K562 (cell line): ENCODE measurements around the gene TGFBR3L. TPM values are rescaled to one million over a fixed set of nuclear protein-coding genes. Genes with fewer than 3 reads are reported as not detected.

Source experiments
- CGGBP1 ChIP-seq: fragments of 250-450 bp; sonication (Bioruptor Pico); IDR thresholded peaks from 2 replicates; pipeline ENCODE4 v1.9.0; 2021; ENCODE audit warnings: mild to moderate bottlenecking
- CHD2 ChIP-seq: IDR thresholded peaks from 2 replicates; pipeline ENCODE4 v1.6.1; 2011; ENCODE audit warnings: low read depth, low read length
- ERF ChIP-seq: fragments of 450-650 bp; formaldehyde crosslinking; IDR thresholded peaks from 2 replicates; pipeline ENCODE4 v1.4.0; 2020; ENCODE audit warnings: mild to moderate bottlenecking, mixed read lengths
- FOXM1 ChIP-seq, 2 experiments: fragments of 450-650 bp in 1 of 2; sonication (generic) in 1 of 2; formaldehyde crosslinking in 1 of 2; IDR thresholded peaks; 2 replicates each; pipeline versions ENCODE4 v1.6.1 to v1.9.0; 2017 to 2022; ENCODE audit warnings: low read depth in 2 of 2, mild to moderate bottlenecking in 2 of 2, missing genetic modification reagents in 1 of 2, moderate library complexity in 1 of 2
- FUS ChIP-seq: fragments of 200-400 bp; formaldehyde crosslinking; optimal IDR thresholded peaks from 2 replicates; pipeline ENCODE3; 2017; ENCODE audit warnings: low read depth, low read length
- GTF2E2 ChIP-seq: fragments of 200-800 bp; sonication (Bioruptor generic); IDR thresholded peaks from 2 replicates; pipeline ENCODE4 v1.6.1; 2016; ENCODE audit warnings: missing genetic modification characterization, missing compliant biosample characterization
- ILK ChIP-seq: fragments of 450-650 bp; IDR thresholded peaks from 2 replicates; pipeline ENCODE4 v1.6.1; 2016; ENCODE audit warnings: missing genetic modification characterization, low read depth, mild to moderate bottlenecking, missing compliant biosample characterization, moderate library complexity, borderline replicate concordance
- NFXL1 ChIP-seq: fragments of 450-650 bp; formaldehyde crosslinking; IDR thresholded peaks from 2 replicates; pipeline ENCODE4 v1.4.0; 2021; ENCODE audit warnings: mild to moderate bottlenecking
- NR4A1 ChIP-seq, 2 experiments: fragments of 250-450 bp in 1 of 2; fragments of 450-650 bp in 1 of 2; sonication (Bioruptor Pico) in 1 of 2; IDR thresholded peaks; 2 replicates each; pipeline versions ENCODE4 v1.4.0 to v1.6.1; 2016 to 2020; ENCODE audit warnings: mild to moderate bottlenecking in 2 of 2, missing compliant biosample characterization in 1 of 2, missing genetic modification characterization in 1 of 2, moderate library complexity in 1 of 2
- POLR2B ChIP-seq: fragments of 450-650 bp; IDR thresholded peaks from 2 replicates; pipeline ENCODE4 v1.6.1; 2018; ENCODE audit warnings: low read depth; ENCODE audit not compliant: partially characterized antibody
- RB1 ChIP-seq: fragments of 450-650 bp; IDR thresholded peaks from 2 replicates; pipeline ENCODE4 v1.6.1; 2017; ENCODE audit warnings: low read depth, mild to moderate bottlenecking
- STAT5A ChIP-seq: IDR thresholded peaks from 2 replicates; pipeline ENCODE4 v1.6.1; 2012; ENCODE audit warnings: low read length, inconsistent platforms, borderline replicate concordance
- TFE3 ChIP-seq: fragments of 450-650 bp; formaldehyde crosslinking; IDR thresholded peaks from 2 replicates; pipeline ENCODE4 v1.4.0; 2020; ENCODE audit warnings: mild to moderate bottlenecking, mixed read lengths
- TSC22D4 ChIP-seq: fragments of 450-650 bp; IDR thresholded peaks from 2 replicates; pipeline ENCODE4 v1.6.1; 2016; ENCODE audit warnings: missing genetic modification characterization, missing biosample characterization, control low read depth
- ZFP1 ChIP-seq: fragments of 450-650 bp; formaldehyde crosslinking; IDR thresholded peaks from 2 replicates; pipeline ENCODE4 v1.4.0; 2020; ENCODE audit warnings: mild to moderate bottlenecking, mixed read lengths
- ZNF695 ChIP-seq: fragments of 450-650 bp; formaldehyde crosslinking; IDR thresholded peaks from 2 replicates; pipeline ENCODE4 v1.4.0; 2020; ENCODE audit warnings: mild to moderate bottlenecking, moderate library complexity
- polyA plus RNA-seq, 8 experiments: library from polyadenylated mRNA; depleted of rRNA in 4 of 8; stranded (reverse) in 5 of 8; unstranded in 3 of 8; fragments of >200 nt; fragmentation: Nextera tagmentation in 2 of 8; fragmentation: Illumina TruSeq in 1 of 8; extraction: Ambion mirVana in 2 of 8; extraction: Trizol in 1 of 8; gene quantifications; 2 replicates each; pipeline versions ENCODE4 v1.2.1 to v1.2.3, GENCODE V29; 2011 to 2014; ENCODE audit warnings: inconsistent platforms in 1 of 8, missing spikeins in 1 of 8
- total RNA-seq, 7 experiments: library from RNA; depleted of rRNA in 6 of 7; stranded (reverse); fragments of >200 nt in 6 of 7; fragmentation: Illumina TruSeq in 2 of 7; extraction: Trizol in 2 of 7; gene quantifications; 2 replicates each; pipeline versions ENCODE4 v1.2.1 to v1.2.3, GENCODE V29; 2011 to 2021; ENCODE audit warnings: low replicate concordance in 1 of 7
- TF ChIP-seq, protein P1 (sequence below): fragments of 250-450 bp; sonication (Bioruptor Pico); IDR thresholded peaks from 2 replicates; pipeline ENCODE4 v1.5.0; 2020; ENCODE audit warnings: mild to moderate bottlenecking, borderline replicate concordance
- TF ChIP-seq, protein P2 (sequence below): fragments of 200-800 bp; sonication (Bioruptor generic); IDR thresholded peaks from 2 replicates; pipeline ENCODE4 v1.6.1; 2016; ENCODE audit warnings: missing genetic modification characterization, missing compliant biosample characterization

TGFBR3L gene
- total and polyA plus RNA-seq, 9 of the 15 experiments (the other 6 are each of a cell fraction or from before 2014, with no cell fraction given) = not detected

- TF ChIP-seq CGGBP1 (CRISPR knock-in tag) (peak; percentile 74; the same call in 1 of the 2 replicates), GTF2E2 (peak; percentile 76; the same call in 1 of the 2 replicates), ERF (peak; percentile 33; the same call in 1 of the 2 replicates), ZFP1 (no peak), CHD2 (peak; percentile 68), TSC22D4 (tag) (no peak), NFXL1 (CRISPR knock-in tag) (no peak), RB1 (peak; percentile 76), TFE3 (CRISPR knock-in tag) (no peak), STAT5A (0 out of 2 replicates have a peak, but pooled peaks have one; percentile 9), ILK (tag) (no peak), NR4A1 (CRISPR knock-in tag; IDR thresholded peaks at IDR 0.05) (0 out of 2 replicates have a peak, but pooled peaks have one; percentile 35), NR4A1 (tag; IDR thresholded peaks at IDR 0.05) (no peak), ZNF695 (CRISPR knock-in tag) (no peak), FUS (no peak), POLR2B (peak; percentile 74), FOXM1 (IDR thresholded peaks at IDR 0.05; ENCODE audit: low read depth) (no peak; the same call in 1 of the 2 replicates), FOXM1 (CRISPR knock-in tag; IDR thresholded peaks at IDR 0.05; ENCODE audit: low read depth) (peak; percentile 61; the same call in 1 of the 2 replicates)
- TF ChIP-seq, protein P1, sequence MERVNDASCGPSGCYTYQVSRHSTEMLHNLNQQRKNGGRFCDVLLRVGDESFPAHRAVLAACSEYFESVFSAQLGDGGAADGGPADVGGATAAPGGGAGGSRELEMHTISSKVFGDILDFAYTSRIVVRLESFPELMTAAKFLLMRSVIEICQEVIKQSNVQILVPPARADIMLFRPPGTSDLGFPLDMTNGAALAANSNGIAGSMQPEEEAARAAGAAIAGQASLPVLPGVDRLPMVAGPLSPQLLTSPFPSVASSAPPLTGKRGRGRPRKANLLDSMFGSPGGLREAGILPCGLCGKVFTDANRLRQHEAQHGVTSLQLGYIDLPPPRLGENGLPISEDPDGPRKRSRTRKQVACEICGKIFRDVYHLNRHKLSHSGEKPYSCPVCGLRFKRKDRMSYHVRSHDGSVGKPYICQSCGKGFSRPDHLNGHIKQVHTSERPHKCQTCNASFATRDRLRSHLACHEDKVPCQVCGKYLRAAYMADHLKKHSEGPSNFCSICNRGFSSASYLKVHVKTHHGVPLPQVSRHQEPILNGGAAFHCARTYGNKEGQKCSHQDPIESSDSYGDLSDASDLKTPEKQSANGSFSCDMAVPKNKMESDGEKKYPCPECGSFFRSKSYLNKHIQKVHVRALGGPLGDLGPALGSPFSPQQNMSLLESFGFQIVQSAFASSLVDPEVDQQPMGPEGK = no peak
- TF ChIP-seq, protein P2, sequence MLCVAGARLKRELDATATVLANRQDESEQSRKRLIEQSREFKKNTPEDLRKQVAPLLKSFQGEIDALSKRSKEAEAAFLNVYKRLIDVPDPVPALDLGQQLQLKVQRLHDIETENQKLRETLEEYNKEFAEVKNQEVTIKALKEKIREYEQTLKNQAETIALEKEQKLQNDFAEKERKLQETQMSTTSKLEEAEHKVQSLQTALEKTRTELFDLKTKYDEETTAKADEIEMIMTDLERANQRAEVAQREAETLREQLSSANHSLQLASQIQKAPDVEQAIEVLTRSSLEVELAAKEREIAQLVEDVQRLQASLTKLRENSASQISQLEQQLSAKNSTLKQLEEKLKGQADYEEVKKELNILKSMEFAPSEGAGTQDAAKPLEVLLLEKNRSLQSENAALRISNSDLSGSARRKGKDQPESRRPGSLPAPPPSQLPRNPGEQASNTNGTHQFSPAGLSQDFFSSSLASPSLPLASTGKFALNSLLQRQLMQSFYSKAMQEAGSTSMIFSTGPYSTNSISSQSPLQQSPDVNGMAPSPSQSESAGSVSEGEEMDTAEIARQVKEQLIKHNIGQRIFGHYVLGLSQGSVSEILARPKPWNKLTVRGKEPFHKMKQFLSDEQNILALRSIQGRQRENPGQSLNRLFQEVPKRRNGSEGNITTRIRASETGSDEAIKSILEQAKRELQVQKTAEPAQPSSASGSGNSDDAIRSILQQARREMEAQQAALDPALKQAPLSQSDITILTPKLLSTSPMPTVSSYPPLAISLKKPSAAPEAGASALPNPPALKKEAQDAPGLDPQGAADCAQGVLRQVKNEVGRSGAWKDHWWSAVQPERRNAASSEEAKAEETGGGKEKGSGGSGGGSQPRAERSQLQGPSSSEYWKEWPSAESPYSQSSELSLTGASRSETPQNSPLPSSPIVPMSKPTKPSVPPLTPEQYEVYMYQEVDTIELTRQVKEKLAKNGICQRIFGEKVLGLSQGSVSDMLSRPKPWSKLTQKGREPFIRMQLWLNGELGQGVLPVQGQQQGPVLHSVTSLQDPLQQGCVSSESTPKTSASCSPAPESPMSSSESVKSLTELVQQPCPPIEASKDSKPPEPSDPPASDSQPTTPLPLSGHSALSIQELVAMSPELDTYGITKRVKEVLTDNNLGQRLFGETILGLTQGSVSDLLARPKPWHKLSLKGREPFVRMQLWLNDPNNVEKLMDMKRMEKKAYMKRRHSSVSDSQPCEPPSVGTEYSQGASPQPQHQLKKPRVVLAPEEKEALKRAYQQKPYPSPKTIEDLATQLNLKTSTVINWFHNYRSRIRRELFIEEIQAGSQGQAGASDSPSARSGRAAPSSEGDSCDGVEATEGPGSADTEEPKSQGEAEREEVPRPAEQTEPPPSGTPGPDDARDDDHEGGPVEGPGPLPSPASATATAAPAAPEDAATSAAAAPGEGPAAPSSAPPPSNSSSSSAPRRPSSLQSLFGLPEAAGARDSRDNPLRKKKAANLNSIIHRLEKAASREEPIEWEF (CRISPR knock-in tag) = no peak
These were observed 29.0 kb downstream of the TGFBR3L start, which contains the start of gene TIMM44 (continued) for GRCh38 chr19:7943444-7944176.
